Esophagus squamous epithelium (tissue), 5 donors: Measurements from ENCODE around the gene ZMPSTE24. TPM values are rescaled to one million over a fixed set of nuclear protein-coding genes. Genes with fewer than 3 reads are reported as not detected.

Experiments
- DNase-seq: peaks from one replicate; lab custom pipeline; 2025; lab: John Stamatoyannopoulos, UW
- H3K27ac ChIP-seq, 4 donors: fragments of 200-600 bp; sonication (generic); one replicate each; pipeline ENCODE4 v1.5.1; 2016 to 2019; ENCODE audit warnings: mild to moderate bottlenecking in 1 of 4
- H3K27me3 ChIP-seq, 4 donors: fragments of 200-600 bp; sonication (generic); 1 replicate in 3 of 4; 2 replicates in 1 of 4; pipeline versions ENCODE4 v1.5.1 to v1.6.0; 2017 to 2021; ENCODE audit warnings: antibody characterized with exemption in 1 of 4
- H3K36me3 ChIP-seq, 3 donors: fragments of 200-600 bp; sonication (generic); one replicate each; pipeline ENCODE4 v1.5.1; 2016 to 2019
- H3K4me1 ChIP-seq, 3 donors: fragments of 200-600 bp; sonication (generic); one replicate each; pipeline ENCODE4 v1.5.1; 2017 to 2019
- H3K4me3 ChIP-seq, 4 donors: fragments of 200-600 bp; sonication (generic); 1 replicate in 3 of 4; 2 replicates in 1 of 4; pipeline ENCODE4 v1.5.1; 2016 to 2019; ENCODE audit warnings: mild to moderate bottlenecking in 2 of 4, moderate library complexity in 1 of 4
- H3K9me3 ChIP-seq, 3 donors: fragments of 200-600 bp; sonication (generic); one replicate each; pipeline ENCODE4 v1.5.1; 2016 to 2019
- POLR2A ChIP-seq, 4 donors: fragments of 450-650 bp; IDR thresholded peaks; one replicate each; pipeline ENCODE4 v1.6.1; 2017; ENCODE audit warnings: antibody characterized with exemption in 4 of 4, mild to moderate bottlenecking in 4 of 4, moderate library complexity in 3 of 4
- WGBS, 2 donors: methylation state at CpG; one replicate each; pipeline ENCODE4 v1.1.5; 2018; 5-methylcytosine and 5-hydroxymethylcytosine counted together
- intact Hi-C: fragments of 100-400 bp; cut with DNase I; formaldehyde crosslinking; loops from one replicate; pipeline ENCODE4 v1.15.0; 2022
- total RNA-seq, 4 donors: library from RNA; depleted of rRNA; stranded (reverse); fragments of >200 nt; gene quantifications; one replicate each; pipeline ENCODE4 v1.1.0, GENCODE V29; 2016
- TF ChIP-seq, protein P1 (sequence below), 6 experiments: fragments of 450-650 bp in 4 of 6; fragments of 200-600 bp in 2 of 6; sonication (generic) in 2 of 6; IDR thresholded peaks; one replicate each; pipeline ENCODE4 v1.5.1; 2016 to 2019; ENCODE audit warnings: antibody characterized with exemption in 6 of 6, mild to moderate bottlenecking in 4 of 6, moderate library complexity in 4 of 6
- donor health status: DM: yes; HTN: yes; CAD: no.

Gene ZMPSTE24
- total RNA-seq, 4 donors from 2014 or later: 26.2 to 47.1 (median 39.0) TPM

- H3K27ac ChIP-seq: peak overlapping the region in 1 of 4 donors; percentile 54
These were observed 16.7 kb upstream of the ZMPSTE24 start for GRCh38 chr1:40241362-40241761.

DNA sequence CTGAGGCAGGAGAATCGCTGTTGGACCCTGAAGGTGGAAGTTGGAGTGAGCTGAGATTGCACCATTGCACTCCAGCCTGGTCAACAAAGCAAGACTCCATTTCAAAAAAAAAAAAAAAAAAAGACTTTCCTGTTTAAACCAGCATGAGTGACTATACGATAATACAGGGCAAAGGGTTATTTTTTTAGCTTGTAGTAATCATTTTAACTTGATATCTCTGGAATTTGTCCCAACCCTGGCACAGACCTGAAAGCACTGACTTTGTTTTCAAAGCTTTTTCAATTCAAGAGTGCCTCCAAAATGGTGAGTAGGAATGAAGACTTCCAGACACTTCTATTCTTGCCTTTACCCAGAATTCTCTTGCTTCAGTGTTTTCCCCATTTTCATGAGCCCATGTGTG lies 14.7 kb upstream of the ZMPSTE24 start:
- TF ChIP-seq, protein P1, sequence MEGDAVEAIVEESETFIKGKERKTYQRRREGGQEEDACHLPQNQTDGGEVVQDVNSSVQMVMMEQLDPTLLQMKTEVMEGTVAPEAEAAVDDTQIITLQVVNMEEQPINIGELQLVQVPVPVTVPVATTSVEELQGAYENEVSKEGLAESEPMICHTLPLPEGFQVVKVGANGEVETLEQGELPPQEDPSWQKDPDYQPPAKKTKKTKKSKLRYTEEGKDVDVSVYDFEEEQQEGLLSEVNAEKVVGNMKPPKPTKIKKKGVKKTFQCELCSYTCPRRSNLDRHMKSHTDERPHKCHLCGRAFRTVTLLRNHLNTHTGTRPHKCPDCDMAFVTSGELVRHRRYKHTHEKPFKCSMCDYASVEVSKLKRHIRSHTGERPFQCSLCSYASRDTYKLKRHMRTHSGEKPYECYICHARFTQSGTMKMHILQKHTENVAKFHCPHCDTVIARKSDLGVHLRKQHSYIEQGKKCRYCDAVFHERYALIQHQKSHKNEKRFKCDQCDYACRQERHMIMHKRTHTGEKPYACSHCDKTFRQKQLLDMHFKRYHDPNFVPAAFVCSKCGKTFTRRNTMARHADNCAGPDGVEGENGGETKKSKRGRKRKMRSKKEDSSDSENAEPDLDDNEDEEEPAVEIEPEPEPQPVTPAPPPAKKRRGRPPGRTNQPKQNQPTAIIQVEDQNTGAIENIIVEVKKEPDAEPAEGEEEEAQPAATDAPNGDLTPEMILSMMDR (IDR thresholded peaks at IDR 0.05): no peak
- no peak for TF ChIP-seq POLR2A (IDR thresholded peaks at IDR 0.05)
- H3K36me3 ChIP-seq: peaks cover 0 to 14% (median 0%) of the 10 kb centered on the region in 3 donors
- H3K27me3 ChIP-seq: no peaks in the 10 kb centered on the region
- DNase-seq: no peak
- no peaks in the 10 kb centered on the region for H3K9me3 ChIP-seq
- intact Hi-C loops: no loop called here
- peaks cover 0 to 7% (median 0%) of the 10 kb centered on the region in 3 donors for H3K4me1 ChIP-seq
- H3K27ac ChIP-seq: no peak overlapping the region
- no peak overlapping the region for H3K4me3 ChIP-seq
- 32 to 55% methylated on average over 2 of the region's 2 CpGs for WGBS, 2 donors

More at GRCh38 chr1:40241362-40241761, 16.7 kb upstream of the ZMPSTE24 start:
- DNase-seq: no peak
- intact Hi-C loops: no loop called here
- Histone ChIP-seq H3K36me3 (peaks cover 0 to 34% (median 9%) of the 10 kb centered on the region in 3 donors), H3K27me3 (no peaks in the 10 kb centered on the region), H3K4me3 (no peak overlapping the region), H3K9me3 (no peaks in the 10 kb centered on the region), H3K4me1 (peaks cover 0 to 7% (median 0%) of the 10 kb centered on the region in 3 donors)
- TF ChIP-seq, protein P1 (IDR thresholded peaks at IDR 0.05): no peak
- TF ChIP-seq POLR2A (IDR thresholded peaks at IDR 0.05): no peak
- 52 to 82% methylated on average over 1 of the region's 1 CpG for WGBS, 2 donors

GRCh38 chr1:40244138-40244744 lies 13.8 kb upstream of the ZMPSTE24 start:
- no peaks in the 10 kb centered on the region for H3K27me3 ChIP-seq
- no peak overlapping the region for H3K4me3 ChIP-seq
- H3K27ac ChIP-seq: no peak overlapping the region
- TF ChIP-seq, protein P1 (IDR thresholded peaks at IDR 0.05): no peak
- TF ChIP-seq POLR2A (IDR thresholded peaks at IDR 0.05): no peak
- peaks cover 0 to 5% (median 0%) of the 10 kb centered on the region in 3 donors for H3K36me3 ChIP-seq
- DNase-seq: no peak
- intact Hi-C loops: no loop called here
- 50 to 67% methylated on average over 4 of the region's 4 CpGs for WGBS, 2 donors
- H3K4me1 ChIP-seq: peaks cover 0 to 7% (median 0%) of the 10 kb centered on the region in 3 donors
- H3K9me3 ChIP-seq: no peaks in the 10 kb centered on the region

DNA sequence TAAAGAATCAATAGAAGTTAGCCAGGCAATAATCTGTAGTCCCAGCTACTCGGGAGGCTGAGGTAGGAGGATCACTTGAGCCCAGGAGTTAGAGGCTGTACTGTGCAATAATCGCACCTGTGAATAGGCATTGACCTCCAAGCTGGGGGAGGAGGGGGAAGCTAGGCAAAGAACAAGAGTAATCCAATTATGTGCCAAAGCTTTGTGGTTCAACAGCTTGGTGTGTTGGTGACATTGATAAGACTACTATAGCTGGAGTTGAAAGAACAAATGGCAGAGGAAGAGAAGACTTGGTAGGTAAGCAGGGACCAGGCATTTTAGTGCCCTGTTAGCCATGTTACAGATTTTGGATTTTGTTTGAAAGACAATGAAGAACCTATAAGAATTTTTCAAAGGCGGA lies 12.3 kb upstream of the ZMPSTE24 start:
- intact Hi-C loops: no loop called here
- H3K4me1 ChIP-seq: peaks cover 0 to 7% (median 0%) of the 10 kb centered on the region in 3 donors

DNA sequence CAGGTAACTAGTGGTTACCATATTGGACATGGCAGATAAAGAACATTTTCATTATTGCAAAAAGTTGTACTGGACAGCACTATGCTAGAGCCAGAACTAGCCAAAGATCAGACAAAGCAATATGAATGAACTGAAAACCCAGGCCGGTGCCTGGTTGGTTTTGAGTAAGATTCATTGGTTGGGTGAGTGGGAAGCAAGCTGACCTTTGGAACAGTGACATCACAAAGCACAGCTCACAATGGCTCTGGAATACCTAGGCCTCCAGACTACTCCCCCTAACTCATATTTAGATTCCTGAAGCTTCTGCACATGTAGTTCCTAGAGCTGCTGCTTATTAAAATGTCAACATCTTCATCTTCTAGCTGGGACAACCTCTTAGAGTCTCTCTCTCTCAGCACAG lies 10.4 kb upstream of the ZMPSTE24 start, which contains the start of gene TMCO2:
Gene TMCO2, plus strand, starts transcription at position 283 of the 400 bp plus-strand sequence. Its CDS starts 57 bp downstream, at position 340.
- no peak within 1 kb of the TSS for H3K4me3 ChIP-seq
- no peaks in the 10 kb centered on the region for H3K9me3 ChIP-seq
- H3K36me3 ChIP-seq: no peaks in the 10 kb centered on the region
- intact Hi-C loops: no loop called here
- no peak within 1 kb of the TSS for H3K27ac ChIP-seq
- H3K27me3 ChIP-seq: no peaks in the 10 kb centered on the region
- no peak for DNase-seq
- no peaks in the 10 kb centered on the region for H3K4me1 ChIP-seq
- no peak for TF ChIP-seq POLR2A (IDR thresholded peaks at IDR 0.05)
- TF ChIP-seq, protein P1 (IDR thresholded peaks at IDR 0.05): no peak
- 53 to 64% methylated on average over 1 of the region's 1 CpG for WGBS, 2 donors

More for the DNA sequence above, 12.3 kb upstream of the ZMPSTE24 start:
- DNase-seq: no peak
- no peaks in the 10 kb centered on the region for H3K36me3 ChIP-seq
- H3K9me3 ChIP-seq: no peaks in the 10 kb centered on the region
- no peaks in the 10 kb centered on the region for H3K27me3 ChIP-seq
- H3K4me3 ChIP-seq: no peak overlapping the region
- H3K27ac ChIP-seq: no peak overlapping the region
- no peak for TF ChIP-seq POLR2A (IDR thresholded peaks at IDR 0.05)
- TF ChIP-seq, protein P1 (IDR thresholded peaks at IDR 0.05): no peak
- 91 to 93% methylated on average over 3 of the region's 3 CpGs for WGBS, 2 donors
